ENCODE data around the gene KCNQ1.

DNA sequence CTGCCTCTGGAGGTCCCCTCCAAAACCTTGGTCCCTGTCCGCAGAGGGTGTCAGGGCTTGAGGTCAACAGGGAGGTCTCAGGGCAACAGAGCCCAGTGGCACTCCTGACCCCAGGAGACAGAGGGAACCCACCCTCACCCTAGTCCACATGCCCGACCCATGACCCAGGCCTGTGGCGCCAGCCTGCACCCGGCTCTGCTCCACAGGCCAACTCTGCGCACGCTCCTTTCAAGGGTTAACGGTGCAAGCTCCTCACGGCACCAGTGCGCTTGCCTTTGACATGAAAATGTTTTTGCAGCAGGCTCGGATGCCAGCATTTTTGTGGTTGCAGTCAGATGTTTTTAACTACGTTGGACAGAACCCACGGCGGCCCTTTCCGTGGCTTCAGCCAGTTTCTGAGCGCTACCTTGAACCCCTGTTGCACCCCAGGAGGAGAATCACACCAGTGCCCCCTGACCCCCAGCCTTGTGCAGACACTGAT, 372.2 kb downstream of the KCNQ1 start:
- TF ChIP-seq, protein P1, sequence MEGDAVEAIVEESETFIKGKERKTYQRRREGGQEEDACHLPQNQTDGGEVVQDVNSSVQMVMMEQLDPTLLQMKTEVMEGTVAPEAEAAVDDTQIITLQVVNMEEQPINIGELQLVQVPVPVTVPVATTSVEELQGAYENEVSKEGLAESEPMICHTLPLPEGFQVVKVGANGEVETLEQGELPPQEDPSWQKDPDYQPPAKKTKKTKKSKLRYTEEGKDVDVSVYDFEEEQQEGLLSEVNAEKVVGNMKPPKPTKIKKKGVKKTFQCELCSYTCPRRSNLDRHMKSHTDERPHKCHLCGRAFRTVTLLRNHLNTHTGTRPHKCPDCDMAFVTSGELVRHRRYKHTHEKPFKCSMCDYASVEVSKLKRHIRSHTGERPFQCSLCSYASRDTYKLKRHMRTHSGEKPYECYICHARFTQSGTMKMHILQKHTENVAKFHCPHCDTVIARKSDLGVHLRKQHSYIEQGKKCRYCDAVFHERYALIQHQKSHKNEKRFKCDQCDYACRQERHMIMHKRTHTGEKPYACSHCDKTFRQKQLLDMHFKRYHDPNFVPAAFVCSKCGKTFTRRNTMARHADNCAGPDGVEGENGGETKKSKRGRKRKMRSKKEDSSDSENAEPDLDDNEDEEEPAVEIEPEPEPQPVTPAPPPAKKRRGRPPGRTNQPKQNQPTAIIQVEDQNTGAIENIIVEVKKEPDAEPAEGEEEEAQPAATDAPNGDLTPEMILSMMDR (IDR thresholded peaks at IDR 0.05): no peak
- no peak for TF ChIP-seq EP300 (IDR thresholded peaks at IDR 0.05)

Measured in gastroesophageal sphincter (tissue), 3 donors.